ENCODE results near the gene PLAC8. TPM values are rescaled to one million over a fixed set of nuclear protein-coding genes. Genes with fewer than 3 reads are reported as not detected.
"Not testable (repeated sequence)": the region's sequence is repeated elsewhere in the genome, so short reads cannot be mapped to it uniquely, and the experiment has no call there.

Gene PLAC8
- total RNA-seq, 1 experiment from 2014 or later = not detected

- no peaks in the 10 kb centered on the region for H3K27me3 ChIP-seq
- no peaks in the 10 kb centered on the region for H3K36me3 ChIP-seq
- no peaks in the 10 kb centered on the region for H3K9me3 ChIP-seq
- no peak for DNase-seq
- no peak overlapping the region for H3K4me3 ChIP-seq
Observed at GRCh38 chr4:83089410-83090157, 24.9 kb downstream of the PLAC8 start.

DNA sequence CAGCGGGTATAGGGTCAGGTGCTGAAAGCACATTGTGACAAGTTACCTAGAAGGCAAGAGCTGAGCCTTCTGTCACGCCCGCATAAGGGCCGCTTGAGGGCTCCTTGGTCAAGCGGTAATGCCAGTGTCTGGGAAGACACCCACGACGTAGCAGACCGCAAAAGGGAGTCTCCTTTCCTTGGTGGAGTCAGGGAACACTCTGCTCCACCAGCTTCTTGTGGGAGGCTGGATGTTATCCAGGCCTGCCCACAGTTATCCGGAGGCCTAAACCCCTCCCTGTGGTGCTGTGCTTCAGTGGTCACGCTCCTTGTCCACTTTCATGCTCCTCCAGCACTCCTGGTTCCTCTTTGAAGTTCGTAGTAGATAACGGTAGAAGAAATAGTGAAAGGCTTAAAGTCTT lies 29.6 kb downstream of the PLAC8 start:
- H3K4me3 ChIP-seq, H3K9me3 ChIP-seq, H3K27me3 ChIP-seq, H3K36me3 ChIP-seq, DNase-seq: not testable (repeated sequence)

DNA sequence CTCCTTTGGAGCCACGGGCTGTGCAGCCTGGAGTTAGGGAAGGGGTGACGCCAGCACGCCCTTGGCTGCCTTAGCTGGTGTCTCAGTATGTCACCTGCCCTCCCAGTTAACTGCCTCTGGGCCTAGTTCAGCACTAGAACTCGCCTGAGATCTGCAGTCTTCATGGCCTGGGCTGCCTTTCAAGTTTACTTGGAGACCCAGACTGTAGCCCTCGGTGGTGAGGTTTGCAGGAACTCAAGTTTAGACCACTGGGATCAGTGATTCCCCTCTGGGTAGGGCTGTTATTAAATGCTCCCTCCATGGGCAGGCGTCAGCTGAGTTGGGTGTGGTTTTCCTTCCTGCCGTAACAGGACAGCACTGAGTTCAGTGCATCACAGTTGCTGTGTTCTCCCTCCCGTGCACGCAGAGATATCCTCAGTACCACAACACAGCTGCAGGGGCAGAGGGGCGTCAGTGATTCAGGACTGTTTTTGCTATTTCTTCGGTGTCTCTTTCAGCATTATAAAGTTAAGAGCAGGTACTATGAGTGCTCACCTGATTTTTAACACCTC lies 30.5 kb downstream of the PLAC8 start:
- DNase-seq = no peak
- H3K27me3 ChIP-seq = no peaks in the 10 kb centered on the region
- no peaks in the 10 kb centered on the region for H3K36me3 ChIP-seq
- no peak overlapping the region for H3K4me3 ChIP-seq
- H3K9me3 ChIP-seq = no peaks in the 10 kb centered on the region

DNA sequence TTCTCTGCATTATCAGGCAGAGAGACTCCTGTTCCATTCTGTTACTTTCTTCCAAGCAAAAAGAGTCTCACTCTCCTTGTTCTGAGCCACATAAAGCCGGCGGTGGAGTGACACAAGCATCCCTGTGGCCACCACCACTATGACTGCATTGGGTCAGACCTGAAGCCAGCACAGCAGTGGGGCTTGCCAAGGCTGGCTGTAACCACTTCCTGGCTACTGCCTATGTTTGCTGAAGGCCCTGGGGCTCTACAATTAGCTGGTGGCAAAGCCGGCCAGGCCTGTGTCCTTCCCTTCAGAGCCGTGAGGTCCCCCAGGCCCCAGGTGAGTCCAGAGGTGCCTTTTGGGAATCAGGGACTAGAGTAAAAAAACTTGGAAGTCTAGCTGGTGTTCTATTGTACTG lies 31.8 kb downstream of the PLAC8 start:
- Histone ChIP-seq H3K36me3 (no peaks in the 10 kb centered on the region), H3K27me3 (no peaks in the 10 kb centered on the region), H3K4me3 (no peak overlapping the region), H3K9me3 (no peaks in the 10 kb centered on the region)
- peak; percentile 46 for DNase-seq

DNA sequence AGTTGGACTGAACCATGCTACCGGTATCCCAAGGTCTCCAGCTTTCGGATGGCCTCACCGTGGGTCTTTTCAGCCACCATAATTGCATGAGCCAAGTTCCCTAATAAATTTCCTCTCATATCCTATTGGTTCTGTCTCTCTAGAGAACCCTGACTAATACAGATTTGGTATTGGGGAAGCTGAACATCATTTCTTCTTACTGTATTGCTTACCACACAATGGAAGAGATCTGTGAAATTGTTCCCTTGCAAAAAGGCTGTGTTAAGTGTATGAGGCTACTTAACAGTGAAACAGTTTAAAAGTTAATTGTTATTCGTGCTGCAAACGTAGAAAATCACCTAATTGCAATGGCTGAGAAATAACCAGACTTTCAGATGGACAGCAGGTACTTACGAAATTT lies 34.0 kb downstream of the PLAC8 start:
- no peaks in the 10 kb centered on the region for H3K27me3 ChIP-seq
- H3K9me3 ChIP-seq = no peaks in the 10 kb centered on the region
- DNase-seq = no peak
- no peak overlapping the region for H3K4me3 ChIP-seq
- peaks cover 4% of the 10 kb centered on the region; the same call in 1 of the 2 replicates for H3K36me3 ChIP-seq

GRCh38 chr4:83075311-83076095 lies 39.0 kb downstream of the PLAC8 start:
- Histone ChIP-seq H3K9me3 (no peaks in the 10 kb centered on the region), H3K27me3 (no peaks in the 10 kb centered on the region), H3K36me3 (peaks cover 7% of the 10 kb centered on the region), H3K4me3 (no peak overlapping the region)
- no peak for DNase-seq

DNA sequence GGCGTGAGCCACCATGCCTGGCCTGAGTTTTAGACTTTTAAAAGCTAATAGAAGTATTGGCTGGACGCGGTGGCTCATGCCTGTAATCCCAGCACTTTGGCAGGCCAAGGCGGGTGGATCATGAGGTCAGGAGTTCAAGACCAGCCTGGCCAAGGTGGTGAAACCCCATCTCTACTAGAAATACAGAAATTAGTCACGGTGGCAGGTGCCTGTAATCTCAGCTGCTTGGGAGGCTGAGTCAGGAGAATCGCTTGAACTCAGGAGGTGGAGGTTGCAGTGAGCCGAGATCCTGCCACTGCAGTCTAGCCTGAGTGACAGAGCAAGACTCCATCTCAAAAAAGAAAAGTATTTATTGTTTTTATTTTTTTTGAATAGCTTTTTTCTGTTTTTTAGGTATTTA lies 39.7 kb downstream of the PLAC8 start:
- not testable (repeated sequence) for H3K27me3 ChIP-seq, H3K9me3 ChIP-seq, H3K4me3 ChIP-seq, DNase-seq, H3K36me3 ChIP-seq

- DNase-seq = no peak
- Histone ChIP-seq H3K9me3 (no peaks in the 10 kb centered on the region), H3K4me3 (no peak overlapping the region), H3K27me3 (no peaks in the 10 kb centered on the region), H3K36me3 (peaks cover 7% of the 10 kb centered on the region)
Observed at GRCh38 chr4:83074086-83074704, 40.3 kb downstream of the PLAC8 start.

DNA sequence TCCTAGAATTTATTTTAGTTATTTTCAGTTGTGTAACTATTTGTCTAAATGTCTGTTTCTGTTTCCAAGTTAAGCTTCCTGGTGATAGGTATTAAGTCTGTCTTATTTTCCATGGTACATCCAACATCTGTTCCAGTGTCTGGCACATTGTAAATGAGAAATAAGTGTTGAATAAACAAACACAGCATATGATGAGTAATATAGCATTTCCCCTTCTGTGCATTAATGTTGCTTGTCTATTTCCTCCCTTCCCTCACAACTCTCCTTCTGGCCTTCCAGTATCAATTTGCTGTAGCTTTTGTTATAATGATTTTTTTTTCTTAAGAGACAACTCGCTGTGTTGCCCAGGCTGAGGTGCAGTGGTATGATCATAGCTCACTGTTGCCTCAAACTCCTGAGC lies 43.4 kb downstream of the PLAC8 start:
- H3K27me3 ChIP-seq = no peaks in the 10 kb centered on the region
- H3K36me3 ChIP-seq = peaks cover 10% of the 10 kb centered on the region
- DNase-seq = no peak
- no peak overlapping the region for H3K4me3 ChIP-seq
- H3K9me3 ChIP-seq = no peaks in the 10 kb centered on the region

GRCh38 chr4:83067058-83067639 lies 47.4 kb downstream of the PLAC8 start:
- DNase-seq = no peak
- Histone ChIP-seq H3K27me3 (no peaks in the 10 kb centered on the region), H3K36me3 (peaks cover 3% of the 10 kb centered on the region), H3K9me3 (no peaks in the 10 kb centered on the region), H3K4me3 (no peak overlapping the region)

- H3K4me3 ChIP-seq = no peak overlapping the region
- DNase-seq = no peak
- no peaks in the 10 kb centered on the region for H3K27me3 ChIP-seq
- H3K36me3 ChIP-seq = peaks cover 3% of the 10 kb centered on the region
- H3K9me3 ChIP-seq = no peaks in the 10 kb centered on the region
Observed at GRCh38 chr4:83065266-83065665, 49.3 kb downstream of the PLAC8 start.

DNA sequence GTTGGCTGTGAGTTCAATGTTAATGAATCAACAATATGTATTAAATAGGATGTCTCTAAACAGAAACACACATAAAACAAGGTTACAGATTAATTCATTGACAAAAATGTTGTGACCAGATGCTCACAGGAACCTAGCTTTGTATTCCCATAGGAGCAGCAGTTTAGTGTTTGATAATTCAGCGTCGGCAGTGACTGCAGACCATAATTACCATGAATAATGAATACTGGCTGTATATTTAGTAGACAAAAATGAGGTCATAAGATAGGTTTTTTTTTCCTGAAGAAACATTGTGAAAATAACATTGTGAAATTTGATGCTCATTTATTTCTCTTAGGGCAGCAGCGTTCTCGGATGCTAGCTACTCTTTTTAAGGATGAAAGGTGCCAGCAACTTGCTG lies 51.8 kb downstream of the PLAC8 start:
- H3K36me3 ChIP-seq = peaks cover 3% of the 10 kb centered on the region
- H3K9me3 ChIP-seq = no peaks in the 10 kb centered on the region
- no peak overlapping the region for H3K4me3 ChIP-seq
- no peak for DNase-seq
- no peaks in the 10 kb centered on the region for H3K27me3 ChIP-seq

GRCh38 chr4:83054928-83055327 lies 59.6 kb downstream of the PLAC8 start:
- no peaks in the 10 kb centered on the region for H3K9me3 ChIP-seq
- H3K36me3 ChIP-seq = no peaks in the 10 kb centered on the region
- no peak for DNase-seq
- no peak overlapping the region for H3K4me3 ChIP-seq
- no peaks in the 10 kb centered on the region for H3K27me3 ChIP-seq

DNA sequence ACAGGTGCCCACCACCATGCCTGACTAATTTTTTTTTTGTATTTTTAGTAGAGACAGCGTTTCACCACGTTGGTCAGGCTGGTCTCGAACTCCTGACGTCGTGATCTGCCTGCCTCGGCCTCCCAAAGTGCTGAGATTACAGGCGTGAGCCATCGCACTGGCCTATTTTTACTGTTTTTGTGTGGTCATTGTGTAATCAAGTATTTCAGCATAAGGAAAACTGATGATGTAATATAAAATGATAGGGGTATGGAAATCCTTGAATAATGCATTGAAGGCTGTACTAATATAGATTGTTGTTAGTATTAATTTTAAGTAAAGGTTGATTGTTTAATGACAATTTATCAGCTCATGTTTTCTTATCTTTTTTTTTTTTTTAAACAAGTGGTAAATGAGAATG lies 65.7 kb downstream of the PLAC8 start:
- not testable (repeated sequence) for H3K9me3 ChIP-seq, H3K27me3 ChIP-seq, DNase-seq, H3K36me3 ChIP-seq, H3K4me3 ChIP-seq

DNA sequence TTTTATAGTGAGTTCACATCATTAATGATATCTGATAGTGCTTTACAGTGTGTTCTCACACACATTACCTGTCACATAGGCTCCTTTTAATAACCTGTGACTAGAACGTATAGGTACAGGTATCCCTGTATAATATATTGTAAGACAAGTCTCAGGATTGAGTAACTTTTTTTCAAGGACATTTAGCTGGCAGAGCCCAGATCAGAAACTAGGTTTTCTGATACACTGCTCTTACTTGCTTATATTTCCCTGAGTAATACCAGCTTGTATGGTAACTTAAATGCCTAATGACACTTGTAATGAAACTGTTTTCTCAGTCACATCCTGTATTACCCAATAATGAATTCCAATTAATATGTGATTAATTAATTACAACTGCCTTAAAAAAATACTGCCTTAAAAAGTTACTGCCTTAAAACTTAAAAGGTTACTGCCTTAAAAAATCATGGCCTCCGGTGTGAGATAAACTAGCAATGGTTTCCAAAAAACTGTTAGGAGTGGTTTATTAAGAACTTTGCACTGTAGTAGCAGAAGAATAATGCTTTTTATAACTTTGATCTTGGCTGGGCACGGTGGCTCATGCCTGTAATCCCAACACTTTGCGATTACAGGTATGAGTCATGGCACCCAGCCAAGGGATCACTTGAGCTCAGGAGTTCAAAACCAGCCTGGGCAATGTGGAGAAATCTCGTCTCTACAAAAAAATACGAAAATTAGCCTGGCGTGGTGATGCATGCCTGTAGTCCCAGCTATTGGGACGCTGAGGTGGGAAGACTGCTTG lies 67.6 kb downstream of the PLAC8 start:
- no peak for DNase-seq

DNA sequence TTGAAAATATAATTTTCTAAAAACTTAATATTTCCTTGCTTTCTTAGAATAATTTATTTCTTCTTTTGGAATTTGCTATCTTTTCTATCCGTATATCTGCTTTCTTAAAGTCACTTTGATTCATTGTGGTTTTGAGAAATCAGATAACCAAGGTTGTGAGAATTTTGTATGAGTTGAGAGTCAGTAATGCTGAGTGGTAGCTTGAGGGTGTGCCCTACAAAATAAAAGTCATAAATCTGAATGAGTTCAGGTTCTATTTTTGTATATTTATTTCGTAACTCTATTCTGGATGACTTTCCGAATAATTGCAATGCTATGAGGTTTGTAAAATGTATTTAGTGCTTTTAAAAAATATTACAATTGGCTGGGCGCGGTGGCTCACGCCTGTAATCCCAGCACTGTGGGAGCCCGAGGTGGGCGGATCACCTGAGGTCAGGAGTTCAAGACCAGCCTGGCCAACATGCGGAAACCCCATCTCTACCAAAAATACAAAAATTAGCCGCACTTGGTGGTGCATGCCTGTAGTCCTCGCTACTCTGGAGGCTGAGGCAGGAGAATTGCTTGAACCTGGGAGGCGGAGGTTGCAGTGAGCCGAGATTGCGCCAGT lies 70.6 kb downstream of the PLAC8 start:
- DNase-seq = no peak
- Histone ChIP-seq H3K27me3 (no peaks in the 10 kb centered on the region), H3K9me3 (no peaks in the 10 kb centered on the region), H3K36me3 (no peaks in the 10 kb centered on the region; the same call in 1 of the 2 replicates), H3K4me3 (no peak overlapping the region)

More for the DNA sequence above, 67.6 kb downstream of the PLAC8 start:
- Histone ChIP-seq H3K27me3 (no peaks in the 10 kb centered on the region), H3K36me3 (peaks cover 4% of the 10 kb centered on the region), H3K9me3 (no peaks in the 10 kb centered on the region), H3K4me3 (no peak overlapping the region)
